Liver (tissue), 9 donors: Measurements from ENCODE around the gene LRIT1. TPM values are rescaled to one million over a fixed set of nuclear protein-coding genes. Genes with fewer than 3 reads are reported as not detected.

ENCODE experiments used
- DNase-seq: peaks from one replicate; pipeline ENCODE4 v3.0.0-alpha.2; 2017; ENCODE audit warnings: low spot score
- H3K27ac ChIP-seq, 2 donors: one replicate each; pipeline ENCODE4 v1.7.0; 2013; ENCODE audit warnings: inconsistent platforms in 2 of 2, low read length in 2 of 2, control low read depth in 1 of 2, low read depth in 1 of 2, mild to moderate bottlenecking in 1 of 2
- H3K27me3 ChIP-seq, 4 donors: one replicate each; pipeline versions ENCODE4 v1.6.1 to v1.7.0; 2013; ENCODE audit warnings: low read length in 3 of 4, inconsistent platforms in 1 of 4, mild to moderate bottlenecking in 1 of 4, moderate library complexity in 1 of 4; ENCODE audit not compliant: control insufficient read depth in 4 of 4, insufficient read depth in 4 of 4
- H3K36me3 ChIP-seq, 4 donors: one replicate each; pipeline versions ENCODE4 v1.6.1 to v1.7.0; 2013; ENCODE audit warnings: low read length in 3 of 4, mild to moderate bottlenecking in 3 of 4, low read depth in 1 of 4, moderate library complexity in 1 of 4; ENCODE audit not compliant: control insufficient read depth in 4 of 4, insufficient read depth in 3 of 4
- H3K4me1 ChIP-seq, 4 donors: one replicate each; pipeline versions ENCODE4 v1.6.1 to v1.7.0; 2013; ENCODE audit warnings: low read length in 3 of 4, mild to moderate bottlenecking in 3 of 4, moderate library complexity in 1 of 4; ENCODE audit not compliant: control insufficient read depth in 4 of 4, insufficient read depth in 4 of 4
- H3K4me3 ChIP-seq, 3 donors: one replicate each; pipeline versions ENCODE4 v1.6.1 to v1.7.0; 2013; ENCODE audit warnings: low read length in 3 of 3, control low read depth in 1 of 3, low read depth in 1 of 3, mild to moderate bottlenecking in 1 of 3
- H3K9ac ChIP-seq, 2 donors: one replicate each; pipeline ENCODE4 v1.7.0; 2013; ENCODE audit warnings: low read length in 2 of 2, mild to moderate bottlenecking in 2 of 2, moderate library complexity in 2 of 2, control low read depth in 1 of 2, low read depth in 1 of 2
- H3K9me3 ChIP-seq, 4 donors: one replicate each; pipeline versions ENCODE4 v1.6.1 to v1.7.0; 2013; ENCODE audit warnings: low read length in 3 of 4; ENCODE audit not compliant: control insufficient read depth in 4 of 4
- EGR1 ChIP-seq, 2 donors: IDR thresholded peaks; 2 replicates each; pipeline ENCODE4 v1.6.1; 2016 to 2018; ENCODE audit warnings: antibody characterized with exemption in 2 of 2, low read depth in 2 of 2
- FOXA1 ChIP-seq: IDR thresholded peaks from 2 replicates; pipeline ENCODE4 v1.6.1; 2016; ENCODE audit warnings: antibody characterized with exemption
- FOXA2 ChIP-seq: IDR thresholded peaks from 2 replicates; pipeline ENCODE4 v1.6.1; 2016; ENCODE audit warnings: antibody characterized with exemption
- RAD21 ChIP-seq, 2 donors: IDR thresholded peaks; 2 replicates each; pipeline ENCODE4 v1.6.1; 2016; ENCODE audit warnings: antibody characterized with exemption in 2 of 2, mild to moderate bottlenecking in 2 of 2
- RXRA ChIP-seq, 2 donors: IDR thresholded peaks; 2 replicates each; pipeline ENCODE4 v1.6.1; 2017 to 2018; ENCODE audit warnings: antibody characterized with exemption in 2 of 2, mild to moderate bottlenecking in 1 of 2
- SP1 ChIP-seq: IDR thresholded peaks from 2 replicates; pipeline ENCODE4 v1.6.1; 2018; ENCODE audit warnings: antibody characterized with exemption, mild to moderate bottlenecking
- TAF1 ChIP-seq: conservative IDR thresholded peaks from 2 replicates; pipeline ENCODE4 v1.6.1; 2016; ENCODE audit warnings: antibody characterized with exemption, mild to moderate bottlenecking
- WGBS: extraction: QIAGEN DNeasy Blood & Tissue Kit; methylation state at CpG from one replicate; pipeline ENCODE4 v1.1.7; 2013; 5-methylcytosine and 5-hydroxymethylcytosine counted together
- polyA plus RNA-seq, 2 donors: library from polyadenylated mRNA; stranded (reverse) in 1 of 2; unstranded in 1 of 2; fragments of 200-250 nt in 1 of 2; fragments of >200 nt in 1 of 2; fragmentation: Nextera tagmentation in 1 of 2; extraction: Ambion mirVana in 1 of 2; gene quantifications; one replicate each; pipeline versions ENCODE4 v1.2.1 to v1.2.3, GENCODE V29; 2013 to 2015
- total RNA-seq, 2 donors: library from RNA; depleted of rRNA; stranded (reverse); fragments of >200 nt; gene quantifications; one replicate each; pipeline ENCODE4 v1.2.3, GENCODE V29; 2014
- TF ChIP-seq, protein P1 (sequence below): IDR thresholded peaks from 2 replicates; pipeline ENCODE4 v1.6.1; 2016; ENCODE audit warnings: antibody characterized with exemption
- TF ChIP-seq, protein P2 (sequence below): IDR thresholded peaks from 2 replicates; pipeline ENCODE4 v1.6.1; 2016; ENCODE audit warnings: antibody characterized with exemption
- donor health status: healthy.
- donor health status: healthy.
- donor health status: healthy.
- donor health status: healthy.
- donor health status: healthy.

LRIT1 gene
- total and polyA plus RNA-seq, 4 donors: not detected

DNA sequence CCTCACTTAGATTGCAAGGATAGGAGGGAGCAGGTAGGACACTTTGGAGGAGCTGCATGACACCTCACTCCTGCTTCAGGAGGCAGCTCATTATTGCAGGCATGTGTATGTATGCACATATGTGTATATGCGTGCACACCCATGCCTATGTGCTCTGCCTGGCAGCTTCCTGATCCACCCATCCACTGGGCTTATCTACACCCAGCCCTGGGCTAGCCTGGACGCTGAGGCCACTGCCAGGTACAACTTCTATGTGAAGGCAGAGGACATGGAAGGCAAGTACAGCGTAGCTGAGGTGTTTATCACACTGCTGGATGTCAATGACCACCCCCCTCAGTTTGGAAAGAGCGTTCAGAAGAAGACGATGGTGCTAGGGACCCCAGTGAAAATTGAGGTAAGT, 29.3 kb downstream of the LRIT1 start (continued):
- TF ChIP-seq, protein P1, sequence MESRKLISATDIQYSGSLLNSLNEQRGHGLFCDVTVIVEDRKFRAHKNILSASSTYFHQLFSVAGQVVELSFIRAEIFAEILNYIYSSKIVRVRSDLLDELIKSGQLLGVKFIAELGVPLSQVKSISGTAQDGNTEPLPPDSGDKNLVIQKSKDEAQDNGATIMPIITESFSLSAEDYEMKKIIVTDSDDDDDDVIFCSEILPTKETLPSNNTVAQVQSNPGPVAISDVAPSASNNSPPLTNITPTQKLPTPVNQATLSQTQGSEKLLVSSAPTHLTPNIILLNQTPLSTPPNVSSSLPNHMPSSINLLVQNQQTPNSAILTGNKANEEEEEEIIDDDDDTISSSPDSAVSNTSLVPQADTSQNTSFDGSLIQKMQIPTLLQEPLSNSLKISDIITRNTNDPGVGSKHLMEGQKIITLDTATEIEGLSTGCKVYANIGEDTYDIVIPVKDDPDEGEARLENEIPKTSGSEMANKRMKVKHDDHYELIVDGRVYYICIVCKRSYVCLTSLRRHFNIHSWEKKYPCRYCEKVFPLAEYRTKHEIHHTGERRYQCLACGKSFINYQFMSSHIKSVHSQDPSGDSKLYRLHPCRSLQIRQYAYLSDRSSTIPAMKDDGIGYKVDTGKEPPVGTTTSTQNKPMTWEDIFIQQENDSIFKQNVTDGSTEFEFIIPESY: no peak
- no peak for TF ChIP-seq SP1
- TF ChIP-seq EGR1 (IDR thresholded peaks at IDR 0.05; ENCODE audit: low read depth in 2 of 2): no peak

DNA sequence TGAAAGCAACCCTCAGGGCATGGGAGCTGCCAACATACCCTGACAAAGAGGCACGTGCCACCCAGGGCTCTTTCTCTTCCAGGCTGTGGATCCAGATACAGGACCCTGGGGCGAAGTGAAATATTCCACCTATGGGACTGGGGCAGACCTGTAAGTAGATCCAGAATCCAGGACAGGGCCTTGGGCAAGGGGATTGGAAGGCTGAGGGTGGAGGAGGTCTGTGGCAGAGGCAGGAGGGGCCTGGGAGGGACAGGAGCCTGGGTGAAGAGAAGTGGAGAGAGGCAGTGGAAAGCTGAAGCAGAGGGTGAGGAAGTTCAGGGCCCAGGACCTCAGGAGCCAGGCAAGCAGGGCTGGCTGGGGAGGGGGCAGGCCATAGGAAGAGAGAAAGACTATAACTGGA, 29.8 kb downstream of the LRIT1 start:
- no peak for DNase-seq
- Histone ChIP-seq H3K27me3 (peaks cover 0 to 4% (median 0%) of the 10 kb centered on the region in 4 donors), H3K27ac (no peak overlapping the region), H3K9ac (no peak overlapping the region), H3K9me3 (no peaks in the 10 kb centered on the region), H3K4me1 (no peaks in the 10 kb centered on the region), H3K4me3 (no peak overlapping the region), H3K36me3 (no peaks in the 10 kb centered on the region)
- WGBS: 81% methylated on average over 2 of the region's 2 CpGs
- TF ChIP-seq, protein P1: no peak
- no peak for TF ChIP-seq RAD21 (IDR thresholded peaks at IDR 0.05)
- TF ChIP-seq, protein P2, sequence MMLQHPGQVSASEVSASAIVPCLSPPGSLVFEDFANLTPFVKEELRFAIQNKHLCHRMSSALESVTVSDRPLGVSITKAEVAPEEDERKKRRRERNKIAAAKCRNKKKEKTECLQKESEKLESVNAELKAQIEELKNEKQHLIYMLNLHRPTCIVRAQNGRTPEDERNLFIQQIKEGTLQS: no peak
- no peak for TF ChIP-seq RXRA (IDR thresholded peaks at IDR 0.05)
- TF ChIP-seq FOXA2: no peak
- no peak for TF ChIP-seq FOXA1

- H3K4me1 ChIP-seq: no peaks in the 10 kb centered on the region
- H3K9me3 ChIP-seq: no peaks in the 10 kb centered on the region
- H3K9ac ChIP-seq: no peak overlapping the region
- H3K27me3 ChIP-seq: peaks cover 0 to 6% (median 0%) of the 10 kb centered on the region in 4 donors
- DNase-seq: no peak
- no peak for TF ChIP-seq FOXA2
- no peak for TF ChIP-seq SP1
- TF ChIP-seq, protein P1: no peak
- TF ChIP-seq TAF1: no peak
- no peak for TF ChIP-seq EGR1 (IDR thresholded peaks at IDR 0.05; ENCODE audit: low read depth in 2 of 2)
- no peak overlapping the region for H3K27ac ChIP-seq
- H3K36me3 ChIP-seq: no peaks in the 10 kb centered on the region
- WGBS: 84% methylated on average over 10 of the region's 10 CpGs
- H3K4me3 ChIP-seq: no peak overlapping the region
These were observed 33.3 kb downstream of the LRIT1 start for GRCh38 chr10:84208023-84208422.
